MCF 10A (cell line): ENCODE measurements around the gene SGIP1. TPM values are rescaled to one million over a fixed set of nuclear protein-coding genes. Genes with fewer than 3 reads are reported as not detected.

Experiments
- BruUV-seq: library from RNA; stranded (reverse); fragments of 400-500 nt; replicated peaks from 2 replicates; lab custom pipeline; 2021; lab: Mats Ljungman, UMichigan
- CTCF ChIA-PET: fragments of 300-600 bp; sonication (Branson Sonifier 250); formaldehyde crosslinking; extraction: SDS; loops from one replicate; lab custom pipeline; 2021; ENCODE audit warnings: antibody characterized with exemption, inconsistent platforms; lab: Yijun Ruan, JAX
- POLR2A ChIA-PET: fragments of 300-600, 350-650 bp; sonication (Branson Sonifier 250); formaldehyde crosslinking; extraction: SDS; loops from one replicate; lab custom pipeline; 2020; ENCODE audit warnings: antibody characterized with exemption, inconsistent platforms; lab: Yijun Ruan, JAX
- DNase-seq: peaks from one replicate; pipeline ENCODE4 v3.0.0-alpha.2; 2018; ENCODE audit not compliant: unreplicated experiment
- H3K27ac Mint-ChIP-seq: one replicate; pipeline ENCODE4 v1.8.0; 2022; ENCODE audit warnings: mild to moderate bottlenecking, low read depth, mixed read lengths; ENCODE audit not compliant: unreplicated experiment
- H3K27me3 Mint-ChIP-seq: one replicate; pipeline ENCODE4 v1.8.0; 2022; ENCODE audit warnings: mixed read lengths; ENCODE audit not compliant: insufficient read depth, unreplicated experiment
- H3K36me3 Mint-ChIP-seq: one replicate; pipeline ENCODE4 v1.8.0; 2022; ENCODE audit warnings: mild to moderate bottlenecking, moderate library complexity, mixed read lengths; ENCODE audit not compliant: insufficient read depth, unreplicated experiment
- H3K4me1 Mint-ChIP-seq: one replicate; pipeline ENCODE4 v1.8.0; 2022; ENCODE audit warnings: mixed read lengths; ENCODE audit not compliant: insufficient read depth, unreplicated experiment
- H3K4me3 Mint-ChIP-seq: one replicate; pipeline ENCODE4 v1.8.0; 2022; ENCODE audit warnings: mild to moderate bottlenecking, moderate library complexity, mixed read lengths; ENCODE audit not compliant: unreplicated experiment
- H3K9me3 Mint-ChIP-seq: one replicate; pipeline ENCODE4 v1.8.0; 2022; ENCODE audit warnings: mixed read lengths; ENCODE audit not compliant: unreplicated experiment
- intact Hi-C: fragments of 100-400 bp; cut with micrococcal nuclease; formaldehyde crosslinking; loops from 2 replicates; pipeline ENCODE4 v1.14.1; 2022
- total RNA-seq: library from RNA; stranded (reverse); gene quantifications from 2 replicates; pipeline ENCODE4 v1.2.3, GENCODE V29; 2022
- TF ChIP-seq, protein P1 (sequence below): fragments of 200-600 bp; IDR thresholded peaks from one replicate; pipeline ENCODE4 v1.8.0; 2022; ENCODE audit warnings: antibody characterized with exemption, mild to moderate bottlenecking; ENCODE audit not compliant: unreplicated experiment

SGIP1 gene
- total RNA-seq, 1 experiment from 2014 or later: not detected

DNA sequence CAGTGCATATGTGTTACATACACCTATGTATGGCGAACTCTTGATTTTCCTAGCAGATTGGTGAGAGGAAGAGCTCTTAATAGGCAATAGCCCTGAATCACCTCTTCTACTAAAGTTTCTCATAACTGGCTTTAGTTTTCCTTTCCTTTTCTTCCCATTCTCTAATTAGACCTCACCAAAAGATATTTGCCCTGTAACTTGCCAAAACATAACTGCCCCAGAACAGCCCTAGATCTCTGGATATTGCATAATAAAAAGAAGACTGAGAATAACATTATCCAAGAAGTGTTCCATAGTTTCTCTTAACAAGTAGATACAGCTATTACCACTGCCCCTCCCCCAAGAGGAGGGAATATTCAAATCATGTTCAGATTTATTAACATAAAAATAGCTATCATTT is 16.3 kb downstream of the SGIP1 start:
- TF ChIP-seq, protein P1, sequence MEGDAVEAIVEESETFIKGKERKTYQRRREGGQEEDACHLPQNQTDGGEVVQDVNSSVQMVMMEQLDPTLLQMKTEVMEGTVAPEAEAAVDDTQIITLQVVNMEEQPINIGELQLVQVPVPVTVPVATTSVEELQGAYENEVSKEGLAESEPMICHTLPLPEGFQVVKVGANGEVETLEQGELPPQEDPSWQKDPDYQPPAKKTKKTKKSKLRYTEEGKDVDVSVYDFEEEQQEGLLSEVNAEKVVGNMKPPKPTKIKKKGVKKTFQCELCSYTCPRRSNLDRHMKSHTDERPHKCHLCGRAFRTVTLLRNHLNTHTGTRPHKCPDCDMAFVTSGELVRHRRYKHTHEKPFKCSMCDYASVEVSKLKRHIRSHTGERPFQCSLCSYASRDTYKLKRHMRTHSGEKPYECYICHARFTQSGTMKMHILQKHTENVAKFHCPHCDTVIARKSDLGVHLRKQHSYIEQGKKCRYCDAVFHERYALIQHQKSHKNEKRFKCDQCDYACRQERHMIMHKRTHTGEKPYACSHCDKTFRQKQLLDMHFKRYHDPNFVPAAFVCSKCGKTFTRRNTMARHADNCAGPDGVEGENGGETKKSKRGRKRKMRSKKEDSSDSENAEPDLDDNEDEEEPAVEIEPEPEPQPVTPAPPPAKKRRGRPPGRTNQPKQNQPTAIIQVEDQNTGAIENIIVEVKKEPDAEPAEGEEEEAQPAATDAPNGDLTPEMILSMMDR: no peak
- ChIA-PET CTCF (no interaction called here), POLR2A (no interaction called here)
- H3K9me3 Mint-ChIP-seq: peaks cover 7% of the 10 kb centered on the region
- no peak overlapping the region for H3K4me3 Mint-ChIP-seq
- no peak overlapping the region for H3K27ac Mint-ChIP-seq
- peaks cover 7% of the 10 kb centered on the region for H3K4me1 Mint-ChIP-seq
- no peaks in the 10 kb centered on the region for H3K27me3 Mint-ChIP-seq
- intact Hi-C loops: no loop called here
- no peaks in the 10 kb centered on the region for H3K36me3 Mint-ChIP-seq
- no peak for DNase-seq
- BruUV-seq: no TSS peak

DNA sequence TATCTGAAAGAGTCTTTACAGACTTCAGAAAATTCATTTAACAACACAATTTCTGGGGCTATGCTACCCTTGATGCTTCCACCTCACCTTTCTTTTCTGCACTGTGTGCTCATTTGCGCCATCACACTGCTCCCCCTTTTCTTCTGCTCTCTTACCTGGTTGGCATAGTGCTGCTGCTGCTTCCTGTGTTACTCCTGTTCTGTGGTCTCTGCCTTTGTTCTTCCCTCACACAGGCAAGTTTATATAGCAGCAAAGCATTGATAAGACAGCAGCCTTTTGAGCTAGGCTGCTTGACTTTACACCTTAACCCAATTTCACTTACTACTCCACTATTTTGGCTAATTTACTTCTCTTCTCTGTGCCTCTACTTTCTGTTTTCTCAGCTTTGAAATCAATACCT is 18.3 kb downstream of the SGIP1 start:
- H3K4me1 Mint-ChIP-seq: peaks cover 19% of the 10 kb centered on the region
- H3K9me3 Mint-ChIP-seq: peaks cover 7% of the 10 kb centered on the region
- BruUV-seq: no TSS peak
- CTCF ChIA-PET: interaction anchor here (0.6 to 0.7 kb wide), 2 partner anchors 15 to 36 kb away, joined by 3 to 4 read pairs; no protein-coding TSS in a partner anchor
- no peaks in the 10 kb centered on the region for H3K36me3 Mint-ChIP-seq
- TF ChIP-seq, protein P1: no peak
- H3K27me3 Mint-ChIP-seq: no peaks in the 10 kb centered on the region
- POLR2A ChIA-PET: no interaction called here
- no peak for DNase-seq
- no peak overlapping the region for H3K4me3 Mint-ChIP-seq
- H3K27ac Mint-ChIP-seq: no peak overlapping the region
- intact Hi-C loops: no loop called here

DNA sequence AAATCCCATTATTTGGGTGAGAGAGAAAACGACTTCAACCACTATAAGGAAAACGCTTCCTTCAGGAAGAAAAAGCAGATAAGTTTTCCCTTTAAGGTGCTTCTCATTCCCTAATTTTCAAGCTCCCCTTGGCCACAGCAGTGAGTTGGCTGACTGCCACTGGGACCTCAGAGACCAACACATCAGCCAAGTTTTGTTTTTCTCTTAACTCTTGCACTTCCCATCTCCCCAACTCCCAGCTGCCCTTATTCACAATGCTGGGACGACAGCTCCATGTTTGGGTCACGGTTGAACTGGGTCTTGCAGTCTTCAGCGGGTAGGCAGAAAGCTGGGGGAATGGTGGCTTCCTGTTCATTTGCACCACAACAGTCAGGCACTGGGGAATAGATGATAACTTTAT is 18.9 kb downstream of the SGIP1 start:
- peaks cover 23% of the 10 kb centered on the region for H3K4me1 Mint-ChIP-seq
- no peaks in the 10 kb centered on the region for H3K27me3 Mint-ChIP-seq
- TF ChIP-seq, protein P1: no peak
- no peak for DNase-seq
- no TSS peak for BruUV-seq
- intact Hi-C loops: no loop called here
- ChIA-PET CTCF (interaction anchor here (0.6 to 1.0 kb wide), 4 partner anchors 15 to 794 kb away, joined by 3 to 4 read pairs (median 3); no protein-coding TSS in a partner anchor), POLR2A (interaction anchor here (0.7 kb wide), 1 partner anchor 12 kb away, joined by 3 read pairs; no protein-coding TSS in a partner anchor)
- H3K4me3 Mint-ChIP-seq: no peak overlapping the region
- H3K27ac Mint-ChIP-seq: no peak overlapping the region
- H3K36me3 Mint-ChIP-seq: no peaks in the 10 kb centered on the region
- H3K9me3 Mint-ChIP-seq: peaks cover 1% of the 10 kb centered on the region

DNA sequence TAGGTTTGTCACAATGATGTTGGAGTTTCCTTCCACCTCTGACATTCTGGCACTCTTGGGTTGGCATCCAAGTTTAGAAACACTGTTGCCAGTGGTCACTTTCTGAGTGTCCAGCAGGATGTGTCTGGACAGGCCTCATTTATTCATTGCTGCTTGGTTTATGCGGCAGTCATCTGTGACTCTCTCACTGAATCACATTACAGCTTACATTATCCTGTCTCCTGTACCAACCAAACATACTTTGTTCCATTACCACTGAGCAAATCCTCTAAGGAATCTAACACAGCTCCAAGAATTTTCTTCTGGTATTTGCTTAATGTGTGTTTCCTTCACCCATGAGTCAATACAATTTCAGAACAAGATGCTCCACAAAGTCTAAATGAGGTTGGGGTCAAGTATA is 19.9 kb downstream of the SGIP1 start:
- BruUV-seq: no TSS peak
- CTCF ChIA-PET: interaction anchor here (0.6 to 0.7 kb wide), 3 partner anchors 16 to 1733 kb away, joined by 3 read pairs; no protein-coding TSS in a partner anchor
- Mint-ChIP-seq H3K36me3 (no peaks in the 10 kb centered on the region), H3K27me3 (no peaks in the 10 kb centered on the region), H3K9me3 (no peaks in the 10 kb centered on the region), H3K4me3 (no peak overlapping the region), H3K27ac (peak overlapping the region; percentile 65), H3K4me1 (peaks cover 23% of the 10 kb centered on the region)
- no peak for DNase-seq
- POLR2A ChIA-PET: no interaction called here
- intact Hi-C loops: no loop called here
- TF ChIP-seq, protein P1: no peak
